HepG2 (cell line): ENCODE results near the gene NTM. TPM values are rescaled to one million over a fixed set of nuclear protein-coding genes. Genes with fewer than 3 reads are reported as not detected.

Source experiments
- ATAC-seq: fragments of 200-7000 bp; cut with Tn5 transposase; 3 replicates; pipeline ENCODE4 v1.9.1; 2020; ENCODE audit warnings: mild to moderate bottlenecking, moderate library complexity
- BruUV-seq: library from RNA; stranded (reverse); fragments of 400-500 nt; replicated peaks from 2 replicates; lab custom pipeline; 2021; lab: Mats Ljungman, UMichigan
- CTCF ChIA-PET: fragments of 300-600 bp; formaldehyde crosslinking; extraction: SDS; loops from one replicate; lab custom pipeline; 2021; ENCODE audit warnings: low total read pairs, inconsistent platforms, low intra/inter-chr PET ratio; lab: Yijun Ruan, JAX
- POLR2A ChIA-PET: fragments of 350-600 bp; sonication (Branson Sonifier 250); formaldehyde crosslinking; loops from one replicate; lab custom pipeline; 2020; ENCODE audit warnings: antibody characterized with exemption, inconsistent platforms; lab: Yijun Ruan, JAX
- DNase-seq: peaks from one replicate; pipeline ENCODE4 v3.0.0-alpha.2; 2015; ENCODE audit warnings: low spot score
- FAIRE-seq: peaks from 3 replicates; lab custom pipeline; 2011; peaks lifted over from hg19 to GRCh38; lab: Jason Lieb, UNC
- H2AFZ ChIP-seq: one replicate; pipeline ENCODE4 v1.6.1; 2011; ENCODE audit warnings: low read length, inconsistent platforms
- H3K27ac ChIP-seq: fragments of 300-600 bp; 3 replicates; pipeline ENCODE4 v1.8.0; 2011; ENCODE audit warnings: mixed run types, mild to moderate bottlenecking, mixed read lengths, low read length, inconsistent platforms; ENCODE audit not compliant: insufficient read depth; ENCODE audit errors: extremely low read length
- H3K27me3 ChIP-seq, 2 experiments: fragments of 200-600 bp in 1 of 2; 2 replicates in 1 of 2; 3 replicates in 1 of 2; pipeline versions ENCODE4 v1.6.0 to v1.8.0; 2011; ENCODE audit warnings: low read length in 2 of 2, mild to moderate bottlenecking in 2 of 2, moderate library complexity in 2 of 2, inconsistent platforms in 1 of 2; ENCODE audit not compliant: insufficient read depth in 2 of 2, control insufficient read depth in 1 of 2
- H3K36me3 ChIP-seq, 2 experiments: fragments of 200-600 bp in 1 of 2; replicated peaks in 1 of 2; 2 replicates in 1 of 2; 3 replicates in 1 of 2; pipeline versions ENCODE4 v1.5.1 to v1.8.0; 2011; ENCODE audit warnings: low read length in 2 of 2, inconsistent platforms in 1 of 2; ENCODE audit not compliant: insufficient read depth in 2 of 2, control insufficient read depth in 1 of 2
- H3K4me1 ChIP-seq: 2 replicates; pipeline ENCODE4 v1.5.1; 2012; ENCODE audit warnings: low read length, inconsistent platforms; ENCODE audit not compliant: insufficient read depth
- H3K4me2 ChIP-seq: 2 replicates; pipeline ENCODE4 v1.6.0; 2011; ENCODE audit warnings: low read depth, low read length, inconsistent platforms
- H3K4me3 ChIP-seq, 3 experiments: fragments of 200-600 bp in 1 of 3; sonication (generic), shearing (Covaris generic) in 1 of 3; replicated peaks in 1 of 3; 2 replicates each; pipeline ENCODE4 v1.5.1; 2011 to 2016; ENCODE audit warnings: low read length in 3 of 3, inconsistent platforms in 2 of 3, low read depth in 2 of 3, mild to moderate bottlenecking in 2 of 3, control low read depth in 1 of 3, mixed read lengths in 1 of 3; ENCODE audit not compliant: insufficient read depth in 1 of 3
- H3K79me2 ChIP-seq: one replicate; pipeline ENCODE4 v1.6.1; 2011; ENCODE audit warnings: low read length, inconsistent platforms; ENCODE audit not compliant: insufficient read depth
- H3K9ac ChIP-seq: 2 replicates; pipeline ENCODE4 v1.6.0; 2011; ENCODE audit warnings: mild to moderate bottlenecking, low read depth, low read length, inconsistent platforms; ENCODE audit not compliant: insufficient read depth
- H3K9me3 ChIP-seq: 2 replicates; pipeline ENCODE4 v1.5.1; 2012; ENCODE audit warnings: mild to moderate bottlenecking, low read length
- H4K20me1 ChIP-seq: 2 replicates; pipeline ENCODE4 v1.6.0; 2011; ENCODE audit warnings: inconsistent platforms, mild to moderate bottlenecking, low read length, moderate library complexity; ENCODE audit not compliant: insufficient read depth
- BRD4 ChIP-seq: sonication (generic); formaldehyde crosslinking; IDR thresholded peaks from 2 replicates; pipeline ENCODE4 v1.4.0; 2020; ENCODE audit warnings: missing genetic modification reagents
- CAMTA2 ChIP-seq: sonication (generic); formaldehyde crosslinking; IDR thresholded peaks from 2 replicates; pipeline ENCODE4 v1.4.0; 2020; ENCODE audit warnings: mild to moderate bottlenecking, missing genetic modification reagents, borderline replicate concordance
- GPBP1L1 ChIP-seq: sonication (generic); formaldehyde crosslinking; IDR thresholded peaks from 2 replicates; pipeline ENCODE4 v1.5.0; 2020; ENCODE audit warnings: mild to moderate bottlenecking, missing genetic modification reagents
- KDM3A ChIP-seq: IDR thresholded peaks from 2 replicates; pipeline ENCODE4 v1.6.1; 2018; ENCODE audit warnings: low read depth, missing compliant biosample characterization
- ZNF292 ChIP-seq: sonication (generic); formaldehyde crosslinking; IDR thresholded peaks from 2 replicates; pipeline ENCODE4 v1.8.1; 2022; ENCODE audit warnings: mild to moderate bottlenecking, low read depth, missing genetic modification reagents, borderline replicate concordance
- ZNF329 ChIP-seq: sonication (generic); formaldehyde crosslinking; IDR thresholded peaks from 2 replicates; pipeline ENCODE4 v1.9.0; 2021; ENCODE audit warnings: low read depth, mild to moderate bottlenecking, missing genetic modification reagents
- ZNF800 ChIP-seq: sonication (generic); formaldehyde crosslinking; IDR thresholded peaks from 2 replicates; pipeline ENCODE4 v1.4.0; 2020; ENCODE audit warnings: missing genetic modification reagents
- WGBS: methylation state at CpG from one replicate; pipeline ENCODE4 v1.1.6; 2017; ENCODE audit warnings: low lambda C conversion rate; 5-methylcytosine and 5-hydroxymethylcytosine counted together
- in situ Hi-C: cut with HindIII; loops from 2 replicates; pipeline ENCODE4 v1.10.0; 2017; ENCODE audit warnings: low pct_unique_long_range_greater_than_20kb; ENCODE audit not compliant: extremely low pct_ligation_motif_present
- intact Hi-C: fragments of 100-400 bp; cut with micrococcal nuclease; formaldehyde crosslinking; loops from one replicate; pipeline ENCODE4 v1.10.0; 2022; ENCODE audit not compliant: unreplicated experiment
- polyA plus RNA-seq, 8 experiments: library from polyadenylated mRNA; depleted of rRNA in 3 of 8; stranded (reverse) in 7 of 8; unstranded in 1 of 8; fragments of >200 nt; fragmentation: Illumina TruSeq in 4 of 8; extraction: Trizol in 4 of 8; gene quantifications; 2 replicates each; pipeline versions ENCODE4 v1.2.1 to v1.2.3, GENCODE V29; 2011 to 2016; ENCODE audit warnings: low read depth in 4 of 8, missing spikeins in 1 of 8, mixed read lengths in 1 of 8; ENCODE audit not compliant: insufficient read depth in 1 of 8
- total RNA-seq, 5 experiments: library from RNA; depleted of rRNA; stranded (reverse); fragments of >200 nt; fragmentation: Illumina TruSeq; extraction: Trizol; gene quantifications; 2 replicates each; pipeline ENCODE4 v1.2.3, GENCODE V29; 2016; ENCODE audit warnings: low read depth in 1 of 5
- TF ChIP-seq, protein P1 (sequence below): sonication (generic); formaldehyde crosslinking; IDR thresholded peaks from 2 replicates; pipeline ENCODE4 v1.4.0; 2020; ENCODE audit warnings: missing genetic modification reagents

The NTM gene
- total and polyA plus RNA-seq, 2 of the 13 experiments (the other 11 are each of a cell fraction or from before 2014, with no cell fraction given), result not detected

DNA sequence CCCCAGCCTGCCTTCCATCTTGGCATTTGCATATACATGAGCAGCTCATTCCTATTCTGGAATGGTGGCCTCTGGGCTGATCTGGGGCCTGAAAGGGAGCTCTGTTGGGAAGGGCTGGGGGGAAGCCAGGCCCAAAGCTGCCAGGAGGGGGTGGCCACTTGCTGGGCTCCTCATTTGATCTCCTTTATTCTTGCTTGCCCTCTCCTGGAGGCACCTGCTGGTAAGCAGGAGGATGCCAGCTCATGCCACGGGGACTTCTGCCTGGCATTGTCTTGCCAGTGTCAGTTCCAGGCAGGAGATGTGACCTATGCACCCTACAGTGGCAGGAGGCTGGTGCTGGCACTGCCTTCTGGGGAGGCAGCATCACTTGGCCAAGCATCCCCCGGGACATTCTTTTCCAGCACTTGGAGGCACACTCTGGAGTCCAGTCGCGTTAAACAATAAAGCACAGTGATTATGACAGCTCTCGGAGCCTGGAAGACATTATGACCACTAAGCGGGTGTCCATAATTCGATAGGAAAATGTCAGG lies 128.3 kb downstream of the NTM start (continued):
- TF ChIP-seq, protein P1, sequence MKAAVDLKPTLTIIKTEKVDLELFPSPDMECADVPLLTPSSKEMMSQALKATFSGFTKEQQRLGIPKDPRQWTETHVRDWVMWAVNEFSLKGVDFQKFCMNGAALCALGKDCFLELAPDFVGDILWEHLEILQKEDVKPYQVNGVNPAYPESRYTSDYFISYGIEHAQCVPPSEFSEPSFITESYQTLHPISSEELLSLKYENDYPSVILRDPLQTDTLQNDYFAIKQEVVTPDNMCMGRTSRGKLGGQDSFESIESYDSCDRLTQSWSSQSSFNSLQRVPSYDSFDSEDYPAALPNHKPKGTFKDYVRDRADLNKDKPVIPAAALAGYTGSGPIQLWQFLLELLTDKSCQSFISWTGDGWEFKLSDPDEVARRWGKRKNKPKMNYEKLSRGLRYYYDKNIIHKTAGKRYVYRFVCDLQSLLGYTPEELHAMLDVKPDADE (CRISPR knock-in tag), result no peak

- H3K27me3 ChIP-seq, result peaks cover 0 to 13% of the 10 kb centered on the region in 2 experiments; a peak in 4 of 5 replicates
- in situ Hi-C loops, result no loop called here
Observed at GRCh38 chr11:131499199-131499598, 128.8 kb downstream of the NTM start.

GRCh38 chr11:131503017-131503416 lies 132.6 kb downstream of the NTM start:
- WGBS, result 0% methylated on average over 1 of the region's 1 CpG
- Histone ChIP-seq H2AFZ (no peak overlapping the region), H3K4me1 (no peaks in the 10 kb centered on the region), H3K27ac (no peak overlapping the region), H3K9me3 (no peaks in the 10 kb centered on the region), H4K20me1 (no peaks in the 10 kb centered on the region), H3K4me2 (no peak overlapping the region), H3K36me3 (no peaks in the 10 kb centered on the region), H3K4me3 (no peak overlapping the region), H3K79me2 (no peaks in the 10 kb centered on the region), H3K9ac (no peak overlapping the region), H3K27me3 (peaks cover 0 to 10% of the 10 kb centered on the region in 2 experiments; a peak in 4 of 5 replicates)
- no peak for DNase-seq
- intact Hi-C loops (no loop called here), in situ Hi-C loops (no loop called here)
- no peak for FAIRE-seq
- ChIA-PET CTCF (no interaction called here), POLR2A (no interaction called here)
- no TSS peak for BruUV-seq
- no peak for ATAC-seq
- TF ChIP-seq KDM3A (CRISPR knock-in tag), result no peak
- no peak for TF ChIP-seq ZNF329 (CRISPR knock-in tag)
- no peak for TF ChIP-seq ZNF800
- no peak for TF ChIP-seq CAMTA2 (CRISPR knock-in tag)
- TF ChIP-seq GPBP1L1 (CRISPR knock-in tag), result no peak

More at GRCh38 chr11:131499199-131499598, 128.8 kb downstream of the NTM start:
- no peaks in the 10 kb centered on the region for H3K9me3 ChIP-seq
- no peak overlapping the region for H3K27ac ChIP-seq
- intact Hi-C loops, result no loop called here
- ChIA-PET CTCF (no interaction called here), POLR2A (no interaction called here)
- 14% methylated on average over 8 of the region's 8 CpGs for WGBS
- DNase-seq, result no peak
- ATAC-seq, result no peak
- H3K9ac ChIP-seq, result no peak overlapping the region
- no peak overlapping the region for H3K4me3 ChIP-seq
- no peaks in the 10 kb centered on the region for H3K79me2 ChIP-seq
- no peak overlapping the region for H3K4me2 ChIP-seq
- no peaks in the 10 kb centered on the region for H3K4me1 ChIP-seq
- TF ChIP-seq BRD4 (CRISPR knock-in tag) (no peak), ZNF292 (CRISPR knock-in tag) (no peak)
- no peak overlapping the region for H2AFZ ChIP-seq
- no peak for FAIRE-seq
- BruUV-seq, result no TSS peak
- H4K20me1 ChIP-seq, result no peaks in the 10 kb centered on the region
- no peaks in the 10 kb centered on the region for H3K36me3 ChIP-seq
